Endothelial cell (in vitro differentiated cells): Measurements from ENCODE around the gene THRB. TPM values are rescaled to one million over a fixed set of nuclear protein-coding genes. Genes with fewer than 3 reads are reported as not detected.

Experiments used
- DNase-seq: peaks from one replicate; pipeline ENCODE4 v3.0.0; 2021; ENCODE audit warnings: low spot score
- H3K27ac Mint-ChIP-seq: one replicate; pipeline ENCODE4 v1.8.0; 2021; ENCODE audit warnings: mixed read lengths, inconsistent platforms; ENCODE audit not compliant: unreplicated experiment
- H3K27me3 Mint-ChIP-seq: one replicate; pipeline ENCODE4 v1.8.0; 2021; ENCODE audit warnings: mild to moderate bottlenecking, moderate library complexity, mixed read lengths, inconsistent platforms; ENCODE audit not compliant: unreplicated experiment
- H3K36me3 Mint-ChIP-seq: one replicate; pipeline ENCODE4 v1.8.0; 2021; ENCODE audit warnings: mild to moderate bottlenecking, low read depth, mixed read lengths, inconsistent platforms; ENCODE audit not compliant: unreplicated experiment
- H3K4me1 Mint-ChIP-seq: one replicate; pipeline ENCODE4 v1.8.0; 2021; ENCODE audit warnings: mild to moderate bottlenecking, mixed read lengths, inconsistent platforms; ENCODE audit not compliant: unreplicated experiment
- H3K4me3 Mint-ChIP-seq: one replicate; pipeline ENCODE4 v1.8.0; 2021; ENCODE audit warnings: mild to moderate bottlenecking, mixed read lengths, inconsistent platforms; ENCODE audit not compliant: unreplicated experiment
- H3K9me3 Mint-ChIP-seq: one replicate; pipeline ENCODE4 v1.8.0; 2021; ENCODE audit warnings: mixed read lengths, inconsistent platforms; ENCODE audit not compliant: unreplicated experiment
- total RNA-seq: library from RNA; stranded (reverse); fragmentation: NEBNext Ultra II Directional; extraction: Animal tissue kit (Norgen Biotek cat#: 25700); gene quantifications from one replicate; pipeline ENCODE4 v1.2.1, GENCODE V29; 2021; ENCODE audit not compliant: unreplicated experiment
- TF ChIP-seq, protein P1 (sequence below): fragments of 200-600 bp; sonication (generic); IDR thresholded peaks from one replicate; pipeline ENCODE4 v1.5.0; 2021; ENCODE audit warnings: antibody characterized with exemption; ENCODE audit not compliant: unreplicated experiment

The THRB gene
- total RNA-seq, 1 donor from 2014 or later, result 0.38 TPM

GRCh38 chr3:24454393-24454792 lies 40.3 kb downstream of the THRB start:
- Mint-ChIP-seq H3K27me3 (peaks cover 3% of the 10 kb centered on the region), H3K27ac (no peak overlapping the region)
- TF ChIP-seq, protein P1, sequence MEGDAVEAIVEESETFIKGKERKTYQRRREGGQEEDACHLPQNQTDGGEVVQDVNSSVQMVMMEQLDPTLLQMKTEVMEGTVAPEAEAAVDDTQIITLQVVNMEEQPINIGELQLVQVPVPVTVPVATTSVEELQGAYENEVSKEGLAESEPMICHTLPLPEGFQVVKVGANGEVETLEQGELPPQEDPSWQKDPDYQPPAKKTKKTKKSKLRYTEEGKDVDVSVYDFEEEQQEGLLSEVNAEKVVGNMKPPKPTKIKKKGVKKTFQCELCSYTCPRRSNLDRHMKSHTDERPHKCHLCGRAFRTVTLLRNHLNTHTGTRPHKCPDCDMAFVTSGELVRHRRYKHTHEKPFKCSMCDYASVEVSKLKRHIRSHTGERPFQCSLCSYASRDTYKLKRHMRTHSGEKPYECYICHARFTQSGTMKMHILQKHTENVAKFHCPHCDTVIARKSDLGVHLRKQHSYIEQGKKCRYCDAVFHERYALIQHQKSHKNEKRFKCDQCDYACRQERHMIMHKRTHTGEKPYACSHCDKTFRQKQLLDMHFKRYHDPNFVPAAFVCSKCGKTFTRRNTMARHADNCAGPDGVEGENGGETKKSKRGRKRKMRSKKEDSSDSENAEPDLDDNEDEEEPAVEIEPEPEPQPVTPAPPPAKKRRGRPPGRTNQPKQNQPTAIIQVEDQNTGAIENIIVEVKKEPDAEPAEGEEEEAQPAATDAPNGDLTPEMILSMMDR, result no peak

DNA sequence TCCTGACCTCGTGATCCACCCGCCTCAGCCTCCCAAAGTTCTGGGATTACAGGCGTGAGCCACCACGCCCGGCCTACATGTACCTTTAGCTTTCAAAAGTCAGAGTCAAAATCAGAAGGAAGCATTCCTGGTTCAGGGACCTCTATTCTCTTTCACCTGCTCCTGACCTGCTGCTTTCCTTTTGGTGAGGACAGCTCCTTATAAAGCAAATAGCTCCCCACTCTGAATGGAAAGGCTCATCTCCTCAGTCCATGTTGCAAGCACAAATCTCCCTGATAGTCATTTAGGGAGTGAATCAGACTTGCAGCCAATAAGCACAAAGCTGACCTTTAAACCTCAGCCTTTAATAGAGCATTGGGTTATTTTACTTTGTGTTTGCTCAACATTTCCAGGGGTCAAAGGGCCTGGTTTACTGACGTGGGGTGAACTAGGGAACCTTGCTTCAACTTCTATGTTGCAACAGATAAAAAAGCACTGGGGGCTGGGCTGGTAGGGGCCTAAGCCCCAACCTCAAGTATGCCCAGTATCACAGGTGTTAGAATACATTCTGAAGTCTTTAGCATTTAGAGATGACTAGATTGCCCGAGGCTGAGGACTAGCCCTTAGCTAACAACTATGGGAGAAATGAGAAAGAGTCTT lies 43.1 kb downstream of the THRB start:
- Mint-ChIP-seq H3K27ac (no peak overlapping the region), H3K4me3 (no peak overlapping the region)
- TF ChIP-seq, protein P1, result no peak

More at GRCh38 chr3:24454393-24454792, 40.3 kb downstream of the THRB start:
- Mint-ChIP-seq H3K4me3 (no peak overlapping the region), H3K36me3 (no peaks in the 10 kb centered on the region), H3K4me1 (no peaks in the 10 kb centered on the region), H3K9me3 (no peaks in the 10 kb centered on the region)
- no peak for DNase-seq

GRCh38 chr3:24450160-24450907 lies 44.3 kb downstream of the THRB start:
- Mint-ChIP-seq H3K4me1 (no peaks in the 10 kb centered on the region), H3K27ac (no peak overlapping the region), H3K4me3 (no peak overlapping the region), H3K27me3 (no peaks in the 10 kb centered on the region), H3K9me3 (no peaks in the 10 kb centered on the region), H3K36me3 (no peaks in the 10 kb centered on the region)
- no peak for DNase-seq
- TF ChIP-seq, protein P1, result no peak

More for the DNA sequence above, 43.1 kb downstream of the THRB start:
- DNase-seq, result no peak
- no peaks in the 10 kb centered on the region for H3K36me3 Mint-ChIP-seq
- no peaks in the 10 kb centered on the region for H3K27me3 Mint-ChIP-seq
- no peaks in the 10 kb centered on the region for H3K4me1 Mint-ChIP-seq
- H3K9me3 Mint-ChIP-seq, result no peaks in the 10 kb centered on the region

DNA sequence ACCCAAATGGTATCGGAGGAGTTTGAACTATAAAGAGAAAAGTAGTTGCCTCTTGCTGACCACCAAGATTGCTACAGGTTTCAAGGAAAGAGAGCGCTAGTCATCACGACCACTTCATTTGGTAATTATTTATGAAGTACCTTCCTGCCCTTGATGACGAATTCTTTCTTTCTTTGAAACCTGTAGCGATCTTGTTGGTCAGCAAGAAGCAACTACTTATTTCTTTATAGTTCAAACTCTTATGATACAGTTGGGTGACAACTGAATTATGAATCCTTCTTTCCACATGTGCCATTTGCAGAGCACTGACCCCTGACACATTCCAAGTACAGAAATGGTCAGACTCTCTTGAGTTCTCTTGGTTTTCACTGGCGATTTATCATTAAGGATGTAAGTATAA lies 46.8 kb downstream of the THRB start:
- H3K9me3 Mint-ChIP-seq, result no peaks in the 10 kb centered on the region
- H3K27me3 Mint-ChIP-seq, result no peaks in the 10 kb centered on the region
- H3K4me1 Mint-ChIP-seq, result no peaks in the 10 kb centered on the region
- no peaks in the 10 kb centered on the region for H3K36me3 Mint-ChIP-seq
- no peak overlapping the region for H3K4me3 Mint-ChIP-seq
- H3K27ac Mint-ChIP-seq, result no peak overlapping the region
- DNase-seq, result no peak
- TF ChIP-seq, protein P1, result no peak

DNA sequence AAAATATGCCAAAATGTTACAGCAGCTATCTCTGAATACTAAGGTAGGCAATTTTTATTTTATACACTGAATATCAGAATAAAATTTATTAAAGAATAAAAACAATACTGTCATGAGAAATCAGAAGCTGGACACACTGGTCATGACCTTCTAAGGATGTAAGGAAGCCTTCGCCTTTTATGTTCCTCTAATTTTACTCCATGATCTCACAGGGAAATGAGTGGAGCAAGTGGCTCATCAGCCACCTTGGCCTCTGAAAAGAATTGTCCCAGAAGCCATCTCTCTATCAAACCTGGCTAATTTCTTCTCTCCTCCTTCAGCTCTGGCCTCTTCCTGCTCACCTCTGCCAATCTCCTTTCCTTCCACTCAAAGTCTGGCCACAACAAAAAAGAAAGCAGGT lies 48.6 kb downstream of the THRB start:
- no peak for DNase-seq
- Mint-ChIP-seq H3K4me1 (no peaks in the 10 kb centered on the region), H3K9me3 (no peaks in the 10 kb centered on the region), H3K4me3 (no peak overlapping the region), H3K27me3 (no peaks in the 10 kb centered on the region), H3K36me3 (no peaks in the 10 kb centered on the region), H3K27ac (no peak overlapping the region)
- TF ChIP-seq, protein P1, result no peak
